Amygdala (tissue), 56 donors: ENCODE results near the gene SUGP1.

Source experiments
- DNase-seq, 56 donors: peaks; one replicate each; lab custom pipeline; 2025; lab: John Stamatoyannopoulos, UW

The SUGP1 gene

GRCh38 chr19:19305066-19305465, 15.2 kb downstream of the SUGP1 start:
- DNase-seq = no peak

GRCh38 chr19:19304186-19304965, 15.9 kb downstream of the SUGP1 start:
- peak in 40 of 56 donors; percentile 3 to 64 (median 28) for DNase-seq

GRCh38 chr19:19303411-19303810, 16.9 kb downstream of the SUGP1 start:
- DNase-seq = peak in 3 of 56 donors; percentile 10 to 17 (median 15)

GRCh38 chr19:19300613-19301012, 19.7 kb downstream of the SUGP1 start:
- DNase-seq = no peak

- DNase-seq = no peak
Observed at GRCh38 chr19:19297759-19298158, 22.6 kb downstream of the SUGP1 start.

GRCh38 chr19:19296953-19297689, 23.2 kb downstream of the SUGP1 start:
- DNase-seq = no peak

- no peak for DNase-seq
Observed at GRCh38 chr19:19294914-19295313, 25.4 kb downstream of the SUGP1 start.

GRCh38 chr19:19292607-19293006, 27.7 kb downstream of the SUGP1 start:
- DNase-seq = no peak

- DNase-seq = no peak
Observed at GRCh38 chr19:19285686-19286085, 34.6 kb downstream of the SUGP1 start.

- peak in 24 of 56 donors; percentile 13 to 58 (median 34) for DNase-seq
Observed at GRCh38 chr19:19280561-19280960, 39.7 kb downstream of the SUGP1 start.

GRCh38 chr19:19279853-19280252, 40.5 kb downstream of the SUGP1 start:
- no peak for DNase-seq

- no peak for DNase-seq
Observed at GRCh38 chr19:19279062-19279612, 41.2 kb downstream of the SUGP1 start.

GRCh38 chr19:19278315-19278714, 42.0 kb downstream of the SUGP1 start:
- peak in 1 of 56 donors; percentile 16 for DNase-seq

- DNase-seq = no peak
Observed at GRCh38 chr19:19276851-19277250, 43.5 kb downstream of the SUGP1 start.

- DNase-seq = no peak
Observed at GRCh38 chr19:19276386-19276785, 43.9 kb downstream of the SUGP1 start.

GRCh38 chr19:19274716-19275565, 45.4 kb downstream of the SUGP1 start:
- DNase-seq = peak in 1 of 56 donors; percentile 26

- no peak for DNase-seq
Observed at GRCh38 chr19:19274146-19274545, 46.2 kb downstream of the SUGP1 start.

- DNase-seq = no peak
Observed at GRCh38 chr19:19271828-19272599, 48.3 kb downstream of the SUGP1 start.

- DNase-seq = no peak
Observed at GRCh38 chr19:19270749-19271571, 49.3 kb downstream of the SUGP1 start.
